Measurements from ENCODE around the gene PTPN18. TPM values are rescaled to one million over a fixed set of nuclear protein-coding genes. Genes with fewer than 3 reads are reported as not detected.

Gene PTPN18
- total and polyA plus RNA-seq, 2 donors (not counting 1 experiment from before 2014, with no cell fraction given), result 91.0 to 102 TPM

DNA sequence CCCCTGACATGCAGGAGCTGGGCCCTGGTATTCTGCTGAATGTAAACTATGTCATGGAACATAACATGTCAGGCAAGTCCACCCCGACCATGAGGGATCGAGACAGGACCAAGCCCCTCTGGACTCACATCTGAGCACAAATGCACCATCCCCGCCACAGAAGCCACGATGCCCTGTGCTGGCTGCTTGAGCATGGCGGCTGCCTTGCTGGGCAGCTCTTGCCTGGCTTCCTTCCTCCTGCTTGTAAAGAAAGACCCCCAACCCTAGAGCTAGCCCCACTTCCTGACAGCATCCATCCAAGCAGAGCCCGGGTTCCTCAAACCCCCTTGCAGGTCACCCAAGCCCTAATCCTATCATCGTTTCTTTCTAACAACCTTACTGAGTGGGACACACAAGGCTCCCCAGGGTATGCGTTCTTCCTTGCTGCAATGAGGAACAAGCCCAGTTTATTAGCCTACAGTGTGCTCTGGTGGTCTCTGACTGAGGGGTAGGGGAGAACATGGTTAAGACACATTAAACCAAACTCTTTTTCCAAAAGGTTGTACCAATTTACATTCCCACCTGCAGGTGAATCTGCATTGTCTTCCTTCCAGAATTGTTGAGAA is 26.6 kb downstream of the PTPN18 start:
- ChIA-PET CTCF (interaction anchor here (2.0 to 4.0 kb wide), 2 partner anchors 8 to 10 kb away, joined by 6 to 25 read pairs; no protein-coding TSS in a partner anchor), POLR2A (no interaction called here)
- H3K36me3 ChIP-seq (replicated peaks in 1 of 2; ENCODE audit: control extremely low read depth in 1 of 2, control insufficient read depth in 1 of 2, extremely low read depth in 1 of 2, insufficient read depth in 2 of 2, low read length in 1 of 2), result peaks cover 0 to 16% of the 10 kb centered on the region in 2 experiments
- peaks cover 32% of the 10 kb centered on the region for H4K20me1 ChIP-seq (ENCODE audit: control insufficient read depth, insufficient read depth, low read length, poor library complexity, severe bottlenecking)
- no peak overlapping the region for H2AFZ ChIP-seq (ENCODE audit: insufficient read depth, low read depth, low read length, poor library complexity, severe bottlenecking)
- Mint-ChIP-seq H3K27ac (peak overlapping the region; percentile 59), H3K4me1 (peaks cover 76% of the 10 kb centered on the region), H3K27me3 (no peaks in the 10 kb centered on the region), H3K9me3 (ENCODE audit: insufficient read depth) (no peaks in the 10 kb centered on the region), H3K4me3 (no peak overlapping the region)
- H3K4me3 ChIP-seq (ENCODE audit: control extremely low read depth in 1 of 5, extremely low read depth in 1 of 5, insufficient read depth in 1 of 5, low read depth in 2 of 5, low read length in 4 of 5), result no peak overlapping the region
- H3K4me1 ChIP-seq (ENCODE audit: control insufficient read depth in 2 of 2, insufficient read depth in 2 of 2, low read length in 2 of 2), result peaks cover 44 to 72% of the 10 kb centered on the region in 2 donors
- no peaks in the 10 kb centered on the region for H3K27me3 ChIP-seq (replicated peaks in 1 of 4; ENCODE audit: control extremely low read depth in 1 of 4, control insufficient read depth in 3 of 4, insufficient read depth in 4 of 4, low read length in 3 of 4)
- no peak for TF ChIP-seq EZH2 (IDR thresholded peaks at IDR 0.05; ENCODE audit: borderline replicate concordance, insufficient read depth, low read depth, low read length, poor library complexity, severe bottlenecking)
- TF ChIP-seq, protein P1, sequence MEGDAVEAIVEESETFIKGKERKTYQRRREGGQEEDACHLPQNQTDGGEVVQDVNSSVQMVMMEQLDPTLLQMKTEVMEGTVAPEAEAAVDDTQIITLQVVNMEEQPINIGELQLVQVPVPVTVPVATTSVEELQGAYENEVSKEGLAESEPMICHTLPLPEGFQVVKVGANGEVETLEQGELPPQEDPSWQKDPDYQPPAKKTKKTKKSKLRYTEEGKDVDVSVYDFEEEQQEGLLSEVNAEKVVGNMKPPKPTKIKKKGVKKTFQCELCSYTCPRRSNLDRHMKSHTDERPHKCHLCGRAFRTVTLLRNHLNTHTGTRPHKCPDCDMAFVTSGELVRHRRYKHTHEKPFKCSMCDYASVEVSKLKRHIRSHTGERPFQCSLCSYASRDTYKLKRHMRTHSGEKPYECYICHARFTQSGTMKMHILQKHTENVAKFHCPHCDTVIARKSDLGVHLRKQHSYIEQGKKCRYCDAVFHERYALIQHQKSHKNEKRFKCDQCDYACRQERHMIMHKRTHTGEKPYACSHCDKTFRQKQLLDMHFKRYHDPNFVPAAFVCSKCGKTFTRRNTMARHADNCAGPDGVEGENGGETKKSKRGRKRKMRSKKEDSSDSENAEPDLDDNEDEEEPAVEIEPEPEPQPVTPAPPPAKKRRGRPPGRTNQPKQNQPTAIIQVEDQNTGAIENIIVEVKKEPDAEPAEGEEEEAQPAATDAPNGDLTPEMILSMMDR (IDR thresholded peaks at IDR 0.05), result no peak
- H3K4me2 ChIP-seq (replicated peaks; ENCODE audit: low read depth, low read length, poor library complexity, severe bottlenecking), result no peak overlapping the region
- no peak overlapping the region for H3K9ac ChIP-seq (ENCODE audit: low read length)
- H3K79me2 ChIP-seq (ENCODE audit: control insufficient read depth, insufficient read depth, low read length), result peaks cover 56% of the 10 kb centered on the region
- ATAC-seq (ENCODE audit: low read depth), result no peak
- WGBS (ENCODE audit: insufficient coverage), result 90% methylated on average over 6 of the region's 8 CpGs
- H3K9me3 ChIP-seq (ENCODE audit: control extremely low read depth in 1 of 3, control insufficient read depth in 2 of 3, insufficient read depth in 1 of 3, low read length in 2 of 3), result no peaks in the 10 kb centered on the region
- no peak overlapping the region for H3K27ac ChIP-seq (ENCODE audit: low read length in 2 of 2)
- intact Hi-C loops (cut with micrococcal nuclease), result no loop called here
- no peak for DNase-seq

DNA sequence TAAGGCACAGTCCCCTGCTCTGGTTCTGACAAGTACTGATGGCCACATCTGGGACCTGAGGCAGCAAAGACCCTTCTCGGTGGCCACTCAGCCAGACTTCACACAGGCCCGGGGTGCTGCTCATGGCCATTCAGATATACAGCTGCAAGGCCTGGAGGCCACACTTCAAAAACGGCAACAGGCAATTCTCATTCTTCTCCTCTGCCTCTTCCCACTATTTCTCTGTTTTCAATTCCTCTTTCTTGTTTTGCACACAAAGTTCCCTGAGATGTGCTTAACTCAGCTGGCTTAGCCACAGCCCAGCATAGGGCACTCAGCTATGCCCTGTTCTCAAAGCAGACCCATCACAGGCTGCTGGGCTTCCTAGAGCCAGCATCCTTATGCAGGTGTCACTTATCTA is 29.9 kb downstream of the PTPN18 start:
- Mint-ChIP-seq H3K27me3 (no peaks in the 10 kb centered on the region), H3K27ac (peak overlapping the region; percentile 86), H3K4me1 (peaks cover 77% of the 10 kb centered on the region), H3K4me3 (peak overlapping the region; percentile 38), H3K9me3 (ENCODE audit: insufficient read depth) (no peaks in the 10 kb centered on the region)
- Histone ChIP-seq H2AFZ (ENCODE audit: insufficient read depth, low read depth, low read length, poor library complexity, severe bottlenecking) (no peak overlapping the region), H3K9ac (ENCODE audit: low read length) (peak overlapping the region; percentile 2), H3K4me1 (ENCODE audit: control insufficient read depth in 2 of 2, insufficient read depth in 2 of 2, low read length in 2 of 2) (peaks cover 35 to 74% of the 10 kb centered on the region in 2 donors), H3K9me3 (ENCODE audit: control extremely low read depth in 1 of 3, control insufficient read depth in 2 of 3, insufficient read depth in 1 of 3, low read length in 2 of 3) (no peaks in the 10 kb centered on the region), H3K4me2 (replicated peaks; ENCODE audit: low read depth, low read length, poor library complexity, severe bottlenecking) (peak overlapping the region; percentile 39), H3K79me2 (ENCODE audit: control insufficient read depth, insufficient read depth, low read length) (peaks cover 23% of the 10 kb centered on the region), H3K27me3 (replicated peaks in 1 of 4; ENCODE audit: control extremely low read depth in 1 of 4, control insufficient read depth in 3 of 4, insufficient read depth in 4 of 4, low read length in 3 of 4) (no peaks in the 10 kb centered on the region), H4K20me1 (ENCODE audit: control insufficient read depth, insufficient read depth, low read length, poor library complexity, severe bottlenecking) (peaks cover 3% of the 10 kb centered on the region), H3K4me3 (ENCODE audit: control extremely low read depth in 1 of 5, extremely low read depth in 1 of 5, insufficient read depth in 1 of 5, low read depth in 2 of 5, low read length in 4 of 5) (no peak overlapping the region), H3K36me3 (replicated peaks in 1 of 2; ENCODE audit: control extremely low read depth in 1 of 2, control insufficient read depth in 1 of 2, extremely low read depth in 1 of 2, insufficient read depth in 2 of 2, low read length in 1 of 2) (peaks cover 0 to 8% of the 10 kb centered on the region in 2 experiments), H3K27ac (ENCODE audit: low read length in 2 of 2) (peak overlapping the region in 1 of 2 donors; percentile 14)
- CTCF ChIA-PET, result interaction anchor here (1.0 to 4.0 kb wide), 2 partner anchors 12 to 19 kb away, joined by 4 to 25 read pairs; no protein-coding TSS in a partner anchor
- WGBS (ENCODE audit: insufficient coverage), result 31% methylated on average over 3 of the region's 3 CpGs
- intact Hi-C loops (cut with micrococcal nuclease), result no loop called here
- no peak for TF ChIP-seq EZH2 (IDR thresholded peaks at IDR 0.05; ENCODE audit: borderline replicate concordance, insufficient read depth, low read depth, low read length, poor library complexity, severe bottlenecking)
- TF ChIP-seq, protein P1 (IDR thresholded peaks at IDR 0.05), result no peak
- peak; percentile 41 for DNase-seq
- peak; percentile 60 for ATAC-seq (ENCODE audit: low read depth)
- POLR2A ChIA-PET, result interaction anchor here (0.7 to 0.9 kb wide), 3 partner anchors 9 to 13 kb away, joined by 3 to 7 read pairs (median 7); no protein-coding TSS in a partner anchor
